Measurements from ENCODE around the gene CCDC69.
A peak's percentile ranks its signal among the peaks of the same experiment; 100 is the strongest.
"Not testable (repeated sequence)": the region's sequence is repeated elsewhere in the genome, so short reads cannot be mapped to it uniquely, and the experiment has no call there.

CCDC69 gene, protein sequence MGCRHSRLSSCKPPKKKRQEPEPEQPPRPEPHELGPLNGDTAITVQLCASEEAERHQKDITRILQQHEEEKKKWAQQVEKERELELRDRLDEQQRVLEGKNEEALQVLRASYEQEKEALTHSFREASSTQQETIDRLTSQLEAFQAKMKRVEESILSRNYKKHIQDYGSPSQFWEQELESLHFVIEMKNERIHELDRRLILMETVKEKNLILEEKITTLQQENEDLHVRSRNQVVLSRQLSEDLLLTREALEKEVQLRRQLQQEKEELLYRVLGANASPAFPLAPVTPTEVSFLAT

DNA sequence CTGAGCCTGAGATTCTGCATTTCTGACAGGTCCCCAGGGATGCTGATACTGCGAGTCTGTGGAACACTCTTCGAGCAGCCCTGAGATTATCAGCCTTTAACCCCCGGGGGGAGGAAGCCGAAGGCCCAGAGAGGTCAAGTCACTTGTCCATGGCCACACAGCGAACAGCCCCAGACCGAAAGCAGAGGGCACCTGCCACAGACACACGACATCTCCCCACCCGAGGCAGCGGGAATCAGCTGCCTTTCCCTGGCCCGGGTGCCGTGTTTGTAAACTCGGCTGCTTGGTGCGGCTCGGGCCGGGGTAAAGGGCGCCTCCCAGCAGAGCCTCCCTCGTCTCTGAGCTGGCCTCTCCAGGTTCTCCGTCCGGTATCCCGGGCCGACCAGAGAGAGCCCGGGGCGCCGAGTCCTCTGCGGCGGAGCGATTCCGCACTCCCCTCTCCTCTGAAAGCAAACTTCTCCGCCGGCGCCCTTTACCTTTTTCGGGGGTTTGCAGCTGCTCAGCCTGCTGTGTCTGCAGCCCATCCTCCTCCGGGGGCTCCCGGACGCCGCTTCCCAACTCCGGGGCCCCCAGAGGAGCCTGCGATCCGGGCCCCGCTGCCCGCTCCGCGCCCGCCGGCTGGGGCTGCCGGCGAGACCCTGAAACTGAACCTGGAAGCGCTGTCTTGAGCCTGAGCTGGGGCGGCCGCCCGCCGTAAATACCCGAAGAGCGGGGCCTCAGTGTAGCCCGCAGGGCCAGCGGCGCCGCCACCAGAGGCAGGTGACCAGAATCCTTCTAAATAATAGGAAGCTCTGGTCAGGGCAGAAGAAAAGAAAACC lies at the start of gene CCDC69:
Gene CCDC69 (minus strand): TSS at position 646 of the 818 bp plus-strand sequence. CDS start 122 bp downstream, at position 524.
- peak; percentile 46 for DNase-seq

GRCh38 chr5:151271336-151271735 lies 47.4 kb upstream of the CCDC69 start:
- no peak for DNase-seq

DNA sequence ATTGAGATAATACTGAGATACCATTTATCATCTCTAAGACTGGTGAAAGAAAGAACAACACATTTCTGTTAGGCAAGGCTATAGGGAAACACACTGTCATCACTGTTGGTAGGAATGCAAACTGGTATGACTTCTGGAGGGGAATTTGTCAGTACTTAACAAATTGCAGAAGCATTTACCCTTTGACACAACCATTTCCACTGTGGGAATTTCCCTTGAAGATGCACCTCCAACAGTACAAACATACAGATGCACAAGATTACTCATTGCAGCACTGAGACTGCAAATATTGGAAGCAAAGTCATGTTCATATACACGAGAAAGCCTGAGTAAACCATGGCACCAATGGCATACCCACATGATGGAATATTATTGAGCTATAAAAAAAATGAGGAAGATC lies 46.7 kb upstream of the CCDC69 start:
- DNase-seq, result no peak

GRCh38 chr5:151267491-151268260 lies 43.8 kb upstream of the CCDC69 start:
- no peak for DNase-seq

GRCh38 chr5:151264113-151264512 lies 40.2 kb upstream of the CCDC69 start:
- DNase-seq, result no peak

DNA sequence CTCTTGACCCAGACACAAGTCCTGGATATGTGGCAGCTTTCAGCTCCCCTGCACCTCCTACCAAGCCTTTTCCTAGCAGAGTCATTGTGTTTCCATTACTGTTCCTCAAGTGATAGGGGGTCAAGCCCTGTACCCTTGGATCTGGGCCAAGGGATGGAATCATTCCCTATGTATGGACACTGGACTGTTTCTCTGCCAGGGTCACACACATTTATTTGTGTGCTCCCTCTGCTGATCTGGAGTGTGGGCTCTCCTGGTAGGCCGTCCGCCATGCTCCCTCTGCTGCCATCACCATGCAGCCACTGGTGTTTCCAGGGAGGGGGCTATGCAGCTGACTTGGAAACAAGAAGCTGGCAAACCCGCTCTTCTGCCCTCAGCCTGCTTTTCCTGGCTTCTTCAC lies 38.6 kb upstream of the CCDC69 start:
- no peak for DNase-seq

GRCh38 chr5:151259931-151260330 lies 36.0 kb upstream of the CCDC69 start:
- DNase-seq, result no peak

GRCh38 chr5:151258816-151259215 lies 34.9 kb upstream of the CCDC69 start:
- no peak for DNase-seq

- DNase-seq, result no peak
Measured at GRCh38 chr5:151258201-151258611, 34.3 kb upstream of the CCDC69 start.

- no peak for DNase-seq
Measured at GRCh38 chr5:151257731-151258181, 33.9 kb upstream of the CCDC69 start.

DNA sequence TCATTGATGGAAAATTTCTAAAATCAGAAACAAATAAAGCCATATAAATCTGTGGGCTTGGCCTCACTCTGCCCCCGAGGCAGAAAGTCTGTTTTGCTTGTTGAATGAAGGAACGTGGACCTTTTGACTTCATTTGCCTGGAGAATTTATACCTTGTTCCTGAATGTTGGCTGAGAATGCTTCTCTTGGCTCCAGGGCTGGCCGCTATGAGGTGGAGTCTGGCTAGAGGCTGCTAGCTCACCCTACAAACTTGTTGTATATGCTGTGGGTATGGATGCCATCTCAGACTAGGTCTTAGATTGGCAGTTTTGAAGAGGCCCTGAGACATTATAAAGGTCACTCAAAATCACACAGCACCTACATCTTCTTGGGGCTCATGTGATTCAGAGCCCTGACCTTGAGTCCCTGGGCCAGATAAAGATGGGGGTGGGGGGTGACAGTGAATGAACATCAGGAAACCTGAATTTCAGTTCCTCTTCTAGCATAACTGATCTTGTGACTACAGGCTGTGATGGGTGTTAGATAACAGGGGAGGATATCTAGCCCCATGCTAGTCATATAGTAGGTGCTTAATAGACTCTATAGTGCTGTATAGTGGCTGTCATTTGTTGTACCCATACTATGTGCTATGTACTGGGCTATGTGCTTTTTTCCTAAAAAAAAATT lies 31.9 kb upstream of the CCDC69 start:
- no peak for DNase-seq

- DNase-seq, result not testable (repeated sequence)
Measured at GRCh38 chr5:151254990-151255389, 31.1 kb upstream of the CCDC69 start.

DNA sequence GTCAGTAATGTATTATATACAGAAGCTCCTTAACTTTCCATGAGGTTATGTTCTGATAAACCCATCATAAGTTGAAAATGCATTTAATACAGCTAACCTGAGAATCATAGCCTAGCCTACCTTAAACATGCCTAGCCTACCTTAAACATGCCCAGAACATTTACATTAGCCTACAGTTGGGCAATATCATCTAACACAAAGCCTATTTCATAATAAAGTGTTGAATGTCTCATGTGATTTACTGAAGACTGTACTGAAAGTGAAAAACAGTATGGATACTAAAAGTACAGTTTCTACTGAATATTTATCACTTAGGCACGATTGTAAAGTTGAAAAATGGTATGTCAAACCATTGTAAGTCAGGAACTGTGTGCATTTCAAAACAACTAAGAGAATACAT lies 30.7 kb upstream of the CCDC69 start:
- no peak for DNase-seq

- DNase-seq, result no peak
Measured at GRCh38 chr5:151253605-151253950, 29.7 kb upstream of the CCDC69 start.

DNA sequence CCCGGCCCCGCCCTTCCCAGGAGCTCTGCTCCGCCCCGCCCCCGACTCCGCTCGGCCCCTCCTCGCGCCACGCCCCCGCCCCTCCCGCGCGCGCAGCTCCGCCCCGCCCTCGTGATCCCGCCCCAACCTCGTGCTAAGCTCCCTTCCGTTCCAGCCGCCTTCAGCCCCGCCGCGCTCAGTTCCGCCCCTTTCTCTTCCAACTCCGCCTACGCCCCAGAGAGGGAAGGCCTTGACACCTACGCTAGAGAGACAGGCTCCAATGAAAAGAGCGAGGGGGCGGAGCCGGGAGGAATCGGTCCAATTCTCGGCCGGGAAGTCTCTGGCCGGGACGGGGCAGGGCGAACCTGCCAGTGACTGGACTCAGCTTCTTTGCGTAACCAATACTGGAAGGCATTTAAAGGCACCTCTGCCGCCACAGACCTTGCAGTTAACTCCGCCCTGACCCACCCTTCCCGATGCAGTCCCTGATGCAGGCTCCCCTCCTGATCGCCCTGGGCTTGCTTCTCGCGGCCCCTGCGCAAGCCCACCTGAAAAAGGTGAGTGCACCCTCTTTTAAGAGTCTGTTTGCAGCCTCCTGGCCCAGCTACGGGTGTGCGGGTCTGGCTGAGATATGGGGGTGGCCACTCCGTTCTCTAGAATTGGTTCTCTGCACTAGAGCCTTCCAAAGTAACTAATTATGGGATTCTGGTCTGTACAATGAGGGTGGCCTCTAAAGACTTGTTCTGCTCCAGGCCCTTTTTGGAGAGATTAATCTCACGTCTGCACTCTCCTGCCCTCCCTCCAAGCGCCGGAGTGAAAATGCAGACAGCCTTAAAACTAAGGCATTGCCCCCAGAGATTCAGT lies 29.1 kb upstream of the CCDC69 start, which contains the start of gene GM2A:
Gene GM2A (plus strand): TSS at position 424 of the 843 bp plus-strand sequence. CDS start 32 bp downstream, at position 456.
- peak; percentile 98 for DNase-seq

DNA sequence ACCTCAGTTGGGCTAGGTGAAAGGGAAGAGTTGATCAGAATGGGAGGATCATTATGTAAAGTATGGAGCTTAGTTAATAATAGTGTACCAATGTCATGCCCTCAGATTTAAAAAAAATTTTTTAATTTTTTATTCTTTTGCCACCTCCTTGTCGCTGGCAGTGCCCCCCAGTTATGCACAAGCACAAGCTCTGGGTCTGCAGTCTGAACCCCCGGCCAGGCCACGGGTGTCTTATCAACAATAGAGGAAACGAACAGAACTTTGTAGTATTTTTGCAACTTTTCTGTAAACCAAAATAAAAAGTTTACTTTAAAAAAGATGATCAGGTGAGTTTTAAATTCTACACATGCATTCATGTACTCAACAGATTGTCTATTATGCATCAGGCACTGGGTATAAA lies 27.7 kb upstream of the CCDC69 start:
- no peak for DNase-seq

GRCh38 chr5:151251001-151251551 lies 27.2 kb upstream of the CCDC69 start:
- DNase-seq, result peak; percentile 12

DNA sequence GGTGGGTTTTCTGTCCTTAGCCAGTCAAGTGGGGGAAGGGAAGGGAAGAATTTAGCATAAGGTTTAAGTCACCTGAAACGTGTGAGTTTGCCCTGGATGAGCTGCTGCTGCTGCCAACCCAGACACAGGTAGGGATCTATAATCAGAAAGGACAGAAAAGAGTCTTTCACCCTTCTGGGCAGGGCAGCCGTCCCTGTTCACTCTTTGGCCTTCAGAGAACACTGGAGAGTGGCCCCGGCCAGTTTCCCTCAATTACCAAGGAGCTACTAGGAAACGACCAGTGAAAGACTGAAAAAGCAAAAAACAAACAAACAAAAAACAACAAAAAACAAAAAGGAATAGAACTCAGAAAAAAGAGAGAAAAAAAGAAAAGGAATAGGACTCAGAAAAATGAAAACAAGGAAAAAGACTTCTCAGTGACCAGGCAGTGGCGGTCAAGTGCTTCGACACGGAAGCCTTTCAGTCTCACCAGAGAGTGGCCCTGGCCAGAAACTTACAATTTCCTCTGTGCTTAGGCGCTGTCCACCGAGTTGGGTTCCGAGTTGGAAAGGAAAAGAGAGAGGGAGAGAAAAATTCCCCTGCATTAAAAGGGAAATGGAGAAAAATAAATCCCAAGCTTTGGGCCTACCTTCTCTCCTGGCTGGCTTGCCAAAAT lies 26.6 kb upstream of the CCDC69 start:
- DNase-seq, result no peak

DNA sequence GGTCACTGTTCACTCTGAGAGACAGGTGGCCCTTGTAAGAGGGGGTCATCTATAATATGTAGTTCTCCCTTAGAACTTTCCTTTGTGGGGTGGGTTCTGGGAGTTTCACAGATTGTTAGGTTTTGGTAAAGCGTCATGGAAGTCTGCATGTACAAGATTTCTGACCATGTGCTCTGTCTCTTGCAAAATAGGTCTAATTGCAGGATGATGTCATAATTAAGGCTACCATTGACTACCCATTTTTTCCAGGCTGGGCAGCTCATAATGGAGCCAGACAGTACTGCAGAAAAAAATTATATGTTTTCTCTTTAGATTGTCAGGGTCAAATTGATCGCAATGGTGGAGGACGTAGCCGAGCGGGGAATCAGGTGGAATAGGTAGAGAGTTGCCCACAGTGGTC lies 25.4 kb upstream of the CCDC69 start:
- no peak for DNase-seq

GRCh38 chr5:151248651-151249050 lies 24.8 kb upstream of the CCDC69 start:
- DNase-seq, result no peak

DNA sequence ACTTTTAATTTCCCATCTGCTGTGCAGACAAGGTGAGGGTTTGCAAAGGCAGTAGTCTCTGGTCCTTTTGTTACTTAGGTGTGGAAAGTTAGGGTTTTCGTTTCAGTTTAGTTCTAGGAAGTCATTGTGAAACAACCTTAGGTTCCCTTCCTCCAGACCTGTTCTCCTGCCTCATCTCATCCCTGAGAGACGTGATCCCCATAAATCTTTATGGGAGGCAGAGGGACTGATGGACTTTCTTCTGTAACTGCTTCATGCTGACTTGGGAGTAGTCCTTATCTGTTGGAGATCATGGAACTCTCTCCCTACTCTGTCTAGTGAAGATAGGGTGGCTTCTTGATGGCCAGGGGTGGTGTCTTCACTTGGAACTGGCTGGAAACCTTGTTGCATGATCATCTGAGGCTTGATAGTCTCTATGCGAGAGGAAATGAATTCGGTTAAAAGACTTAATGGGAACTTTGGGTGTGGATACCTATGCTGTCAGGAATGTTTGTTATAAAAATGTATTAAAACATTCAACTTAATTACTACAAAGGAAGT lies 21.9 kb upstream of the CCDC69 start:
- no peak for DNase-seq

Data from activated effector memory CD4-positive, alpha-beta T cell treated with Interleukin-2 at 50 U/mL for 16 hours (primary cell).